ENCODE data around the gene NCLN.
"Not testable (repeated sequence)": the region's sequence is repeated elsewhere in the genome, so short reads cannot be mapped to it uniquely, and the experiment has no call there.

Gene NCLN

GRCh38 chr19:3196933-3197205 is 11.1 kb downstream of the NCLN start:
- DNase-seq (ENCODE audit: extremely low read depth in 1 of 2, low read depth in 1 of 2), result no peak

GRCh38 chr19:3198901-3199700 is 13.4 kb downstream of the NCLN start:
- no peak for DNase-seq (ENCODE audit: extremely low read depth in 1 of 2, low read depth in 1 of 2)

- DNase-seq (ENCODE audit: extremely low read depth in 1 of 2, low read depth in 1 of 2), result no peak
Measured at GRCh38 chr19:3201072-3201700, 15.5 kb downstream of the NCLN start.

GRCh38 chr19:3201911-3202310 is 16.2 kb downstream of the NCLN start:
- DNase-seq (ENCODE audit: extremely low read depth in 1 of 2, low read depth in 1 of 2), result no peak

- no peak for DNase-seq (ENCODE audit: extremely low read depth in 1 of 2, low read depth in 1 of 2)
Measured at GRCh38 chr19:3202346-3202745, 16.6 kb downstream of the NCLN start.

GRCh38 chr19:3202895-3203294 is 17.2 kb downstream of the NCLN start:
- not testable (repeated sequence) for DNase-seq (ENCODE audit: extremely low read depth in 1 of 2, low read depth in 1 of 2)

GRCh38 chr19:3203805-3204645 is 18.3 kb downstream of the NCLN start:
- DNase-seq (ENCODE audit: extremely low read depth in 1 of 2, low read depth in 1 of 2), result no peak

GRCh38 chr19:3204646-3205275 is 19.0 kb downstream of the NCLN start:
- no peak for DNase-seq (ENCODE audit: extremely low read depth in 1 of 2, low read depth in 1 of 2)

GRCh38 chr19:3206216-3206953 is 20.7 kb downstream of the NCLN start:
- no peak for DNase-seq (ENCODE audit: extremely low read depth in 1 of 2, low read depth in 1 of 2)

- DNase-seq (ENCODE audit: extremely low read depth in 1 of 2, low read depth in 1 of 2), result no peak
Measured at GRCh38 chr19:3207461-3208242, 21.9 kb downstream of the NCLN start.

GRCh38 chr19:3208317-3209207 is 22.8 kb downstream of the NCLN start:
- no peak for DNase-seq (ENCODE audit: extremely low read depth in 1 of 2, low read depth in 1 of 2)

- peak; percentile 24 to 58 for DNase-seq (ENCODE audit: extremely low read depth in 1 of 2, low read depth in 1 of 2)
Measured at GRCh38 chr19:3210347-3211017, 24.8 kb downstream of the NCLN start.

- no peak for DNase-seq (ENCODE audit: extremely low read depth in 1 of 2, low read depth in 1 of 2)
Measured at GRCh38 chr19:3211191-3211590, 25.5 kb downstream of the NCLN start.

GRCh38 chr19:3213159-3213558 is 27.4 kb downstream of the NCLN start:
- DNase-seq (ENCODE audit: extremely low read depth in 1 of 2, low read depth in 1 of 2), result no peak

GRCh38 chr19:3216874-3217273 is 31.1 kb downstream of the NCLN start:
- no peak for DNase-seq (ENCODE audit: extremely low read depth in 1 of 2, low read depth in 1 of 2)

- no peak for DNase-seq (ENCODE audit: extremely low read depth in 1 of 2, low read depth in 1 of 2)
Measured at GRCh38 chr19:3220576-3220975, 34.8 kb downstream of the NCLN start.

GRCh38 chr19:3221576-3221975 is 35.8 kb downstream of the NCLN start:
- not testable (repeated sequence) for DNase-seq (ENCODE audit: extremely low read depth in 1 of 2, low read depth in 1 of 2)

GRCh38 chr19:3222709-3223108 is 37.0 kb downstream of the NCLN start:
- no peak for DNase-seq (ENCODE audit: extremely low read depth in 1 of 2, low read depth in 1 of 2)

Measured in stimulated activated CD8-positive, alpha-beta memory T cell treated with anti-CD3 and anti-CD28 coated beads, Interleukin-7, amount 100 ng/mL, for 48 hours (primary cell).